ENCODE measurements around the gene ZNF597.

ZNF597 gene

DNA sequence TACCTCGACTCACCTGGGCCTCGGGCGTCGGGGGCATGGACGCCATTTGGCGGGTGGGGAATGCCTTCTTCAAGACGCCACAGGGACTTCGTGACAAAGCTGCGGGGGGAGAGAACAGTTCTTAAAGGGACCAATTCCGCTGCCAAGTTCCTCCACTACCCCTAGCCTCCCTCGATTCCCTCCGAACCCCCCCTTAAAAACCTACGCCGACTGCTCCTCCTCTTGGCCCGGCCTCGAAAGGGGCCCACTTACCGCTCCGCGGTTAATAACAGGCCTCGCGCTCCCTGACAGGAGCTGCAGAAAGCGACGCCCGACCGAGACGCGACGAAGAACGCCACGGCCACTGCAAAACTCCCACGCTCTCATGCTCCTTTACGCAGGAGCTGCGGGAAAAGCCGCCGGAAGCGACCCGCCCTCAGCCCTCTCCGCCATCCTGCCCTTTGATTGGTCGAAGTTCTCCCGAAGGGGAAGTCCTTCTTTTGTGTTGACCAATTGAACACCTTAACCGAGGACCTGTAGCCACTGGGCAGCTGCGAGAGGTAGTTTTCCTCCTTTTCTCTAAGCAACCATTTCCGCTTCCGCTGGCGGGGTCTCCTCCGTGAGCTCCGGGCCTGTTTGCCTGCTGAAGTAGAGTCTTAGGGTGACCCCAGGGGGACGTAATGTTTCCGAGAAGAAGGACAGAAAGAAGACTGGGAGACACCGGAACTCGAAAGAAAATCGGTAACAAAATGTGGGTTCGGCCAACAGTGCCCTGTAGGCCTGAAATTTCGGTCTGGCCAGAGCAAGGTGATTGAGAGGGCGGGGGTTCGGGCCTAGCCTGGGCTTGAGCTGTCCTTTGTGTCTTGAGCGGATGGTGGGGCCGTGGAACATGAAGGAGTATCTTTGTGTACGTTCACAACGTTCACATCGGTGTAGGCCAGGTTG lies at the start of gene ZNF597, which contains the start of gene NAA60:
Gene ZNF597 (minus strand): TSS at position 397 of the 924 bp plus-strand sequence. CDS start 351 bp downstream, at position 46.
Gene NAA60 (plus strand): TSS at position 573 of the 924 bp plus-strand sequence. CDS start 32,548 bp downstream, outside the sequence.
- DNase-seq = peak; percentile 79

- DNase-seq = no peak
Observed at GRCh38 chr16:3492356-3492755, 49.1 kb upstream of the ZNF597 start.

DNA sequence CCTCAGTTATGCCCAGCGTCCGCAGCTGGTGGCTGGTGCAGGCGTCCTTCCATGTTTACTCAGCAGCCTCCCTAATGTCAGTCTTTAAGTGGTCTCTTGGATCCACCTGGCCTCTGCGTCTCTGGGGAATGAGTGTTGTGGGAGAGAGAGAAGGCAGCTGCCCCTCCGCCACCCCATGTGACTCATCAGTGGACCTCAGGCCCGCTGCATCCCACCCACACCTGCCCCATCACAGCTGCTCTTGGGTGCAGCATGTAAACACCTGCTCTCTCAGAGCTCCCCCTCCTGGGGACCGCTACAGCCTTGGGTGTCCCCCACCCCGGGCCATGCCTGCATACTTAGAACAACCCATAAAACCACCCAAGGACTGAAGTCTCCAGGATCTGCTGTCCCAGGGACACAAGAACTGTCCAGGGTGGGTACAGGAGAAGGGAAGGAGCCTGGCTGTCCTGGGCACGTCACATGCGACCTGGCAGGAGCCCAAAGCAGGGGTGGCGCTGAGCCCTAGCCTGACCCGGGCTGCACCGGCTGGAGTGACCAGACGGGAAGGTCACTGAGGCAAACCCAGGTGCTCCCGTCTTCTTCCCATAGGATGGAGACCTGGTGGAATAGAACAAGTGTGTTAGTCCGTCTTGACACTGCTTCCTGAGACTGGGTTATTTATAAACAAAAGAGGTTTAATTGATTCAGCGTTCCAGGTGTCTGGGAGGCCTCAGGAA lies 47.8 kb upstream of the ZNF597 start:
- no peak for DNase-seq

DNA sequence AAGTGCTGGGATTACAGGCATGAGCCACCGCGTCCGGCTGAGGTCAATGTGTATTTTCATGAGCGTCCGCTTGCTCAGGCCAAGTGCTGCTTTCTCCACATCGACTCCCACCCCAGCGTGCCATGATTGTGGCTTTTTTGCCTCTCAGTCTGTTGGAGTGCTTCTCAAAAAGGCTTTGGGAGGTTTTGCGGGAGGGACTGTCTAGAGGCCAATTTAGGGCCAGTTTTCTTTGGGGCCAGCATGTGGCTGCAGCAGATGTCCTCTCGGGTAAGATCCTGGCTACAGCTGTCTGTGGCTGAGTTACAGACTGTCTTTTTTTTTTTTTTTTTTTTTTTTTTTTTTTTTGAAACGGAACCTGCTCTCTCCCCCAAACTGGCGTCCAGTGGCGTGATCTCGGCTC lies 45.5 kb upstream of the ZNF597 start:
- DNase-seq = no peak

- no peak for DNase-seq
Observed at GRCh38 chr16:3487521-3488410, 44.5 kb upstream of the ZNF597 start.

DNA sequence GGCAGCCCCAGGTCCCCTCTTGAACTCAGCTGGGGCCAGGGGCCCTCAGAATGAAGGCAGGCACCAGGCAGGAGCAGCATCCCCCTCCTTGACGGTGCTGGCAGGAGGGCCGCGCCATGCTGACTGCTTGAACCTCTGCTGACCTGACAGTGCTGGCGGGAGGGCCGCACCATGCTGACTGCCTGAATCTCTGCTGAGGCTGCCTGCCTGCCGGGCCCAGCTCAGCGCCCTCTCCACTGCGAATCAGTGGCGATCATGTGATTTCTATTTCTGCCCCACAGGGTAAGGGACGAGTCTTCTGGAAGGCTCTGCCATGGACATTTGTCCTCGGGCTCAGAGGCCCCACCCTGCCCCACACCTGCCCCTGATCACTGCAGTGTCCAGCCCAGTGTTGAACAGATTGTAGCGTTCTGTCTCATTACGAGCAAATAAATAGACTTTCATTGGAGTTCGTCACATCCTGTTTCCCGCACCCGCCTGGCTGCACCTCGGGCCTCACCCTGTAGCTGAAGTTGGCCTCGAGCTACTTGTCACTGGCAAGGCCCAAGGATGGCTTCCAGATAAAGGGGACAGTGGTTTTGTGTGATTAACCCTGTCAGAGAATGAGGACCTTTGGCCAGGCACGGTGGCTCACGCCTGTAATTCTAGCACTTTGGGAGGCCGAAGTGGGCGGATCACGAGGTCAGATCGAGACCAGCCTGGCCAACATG lies 43.4 kb upstream of the ZNF597 start:
- no peak for DNase-seq

GRCh38 chr16:3485821-3486505 lies 42.7 kb upstream of the ZNF597 start:
- no peak for DNase-seq

DNA sequence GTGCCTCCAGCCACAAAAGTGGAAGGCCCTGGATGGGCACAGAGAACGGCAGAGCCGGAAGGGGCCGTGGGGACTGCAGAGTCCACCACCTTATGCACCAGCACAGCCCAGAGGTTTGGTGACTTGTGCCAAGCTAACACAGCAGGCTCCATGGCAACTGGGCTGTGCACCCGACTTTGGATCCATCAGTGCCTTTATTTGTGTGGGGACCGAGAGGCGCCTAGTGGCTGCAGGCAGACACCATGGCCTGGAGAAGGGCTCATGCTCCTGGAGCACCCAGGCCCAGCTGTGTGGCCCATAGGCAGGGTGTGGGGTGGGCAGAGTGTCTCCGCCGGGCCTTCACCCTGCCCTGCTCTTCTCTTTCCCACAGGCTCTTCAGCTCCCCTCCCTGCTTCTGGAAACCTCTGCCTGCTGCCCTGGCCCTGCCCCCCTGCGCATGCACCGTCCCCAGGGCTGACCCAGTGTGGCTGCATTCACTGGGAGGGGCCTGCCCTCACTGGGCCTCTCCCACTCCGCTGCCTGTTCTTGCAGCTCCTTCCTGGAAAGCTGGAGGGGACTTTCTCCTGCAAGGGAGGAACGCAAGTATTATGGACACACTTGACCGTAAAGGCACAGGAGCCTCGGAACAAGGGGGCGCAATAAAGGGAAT lies 41.9 kb upstream of the ZNF597 start:
- DNase-seq = no peak

DNA sequence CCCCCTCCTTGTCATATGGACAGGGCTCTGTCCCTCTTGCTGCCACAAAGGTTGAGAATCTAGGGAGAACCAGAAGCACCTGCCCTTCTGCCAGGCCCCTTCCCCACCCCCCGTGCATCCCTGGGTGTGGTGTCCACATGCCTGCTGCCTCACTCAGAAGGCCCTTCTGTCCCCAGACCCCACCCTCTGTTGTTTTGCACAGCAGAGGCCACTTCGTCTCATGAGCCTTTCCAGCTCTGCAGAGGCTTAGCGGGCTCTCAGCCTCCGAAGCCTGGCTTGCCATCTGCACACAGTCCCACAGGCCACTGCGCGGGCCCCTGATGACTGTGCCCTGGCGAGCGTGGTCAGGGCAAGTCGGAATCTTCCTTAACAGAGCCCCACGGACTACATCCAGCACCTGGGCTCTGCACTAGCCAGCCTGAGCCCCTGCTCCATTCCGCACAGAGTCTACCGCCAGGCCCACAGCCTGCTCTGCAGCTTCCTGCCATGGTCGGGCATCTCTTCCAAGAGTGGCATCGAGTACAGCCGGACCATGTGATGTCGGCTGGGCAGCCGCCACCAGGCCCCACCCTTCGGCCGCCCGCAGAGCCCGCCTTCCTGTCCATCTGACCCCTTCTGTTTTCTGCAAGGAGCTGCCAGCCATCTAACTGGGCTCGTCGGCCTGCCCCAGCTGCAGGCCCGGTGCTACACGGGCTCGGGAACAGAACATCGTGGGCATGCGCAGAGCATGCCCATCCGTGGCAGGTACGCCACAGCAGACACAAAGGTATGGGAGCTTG lies 41.2 kb upstream of the ZNF597 start:
- no peak for DNase-seq

- no peak for DNase-seq
Observed at GRCh38 chr16:3482659-3483241, 39.4 kb upstream of the ZNF597 start.

DNA sequence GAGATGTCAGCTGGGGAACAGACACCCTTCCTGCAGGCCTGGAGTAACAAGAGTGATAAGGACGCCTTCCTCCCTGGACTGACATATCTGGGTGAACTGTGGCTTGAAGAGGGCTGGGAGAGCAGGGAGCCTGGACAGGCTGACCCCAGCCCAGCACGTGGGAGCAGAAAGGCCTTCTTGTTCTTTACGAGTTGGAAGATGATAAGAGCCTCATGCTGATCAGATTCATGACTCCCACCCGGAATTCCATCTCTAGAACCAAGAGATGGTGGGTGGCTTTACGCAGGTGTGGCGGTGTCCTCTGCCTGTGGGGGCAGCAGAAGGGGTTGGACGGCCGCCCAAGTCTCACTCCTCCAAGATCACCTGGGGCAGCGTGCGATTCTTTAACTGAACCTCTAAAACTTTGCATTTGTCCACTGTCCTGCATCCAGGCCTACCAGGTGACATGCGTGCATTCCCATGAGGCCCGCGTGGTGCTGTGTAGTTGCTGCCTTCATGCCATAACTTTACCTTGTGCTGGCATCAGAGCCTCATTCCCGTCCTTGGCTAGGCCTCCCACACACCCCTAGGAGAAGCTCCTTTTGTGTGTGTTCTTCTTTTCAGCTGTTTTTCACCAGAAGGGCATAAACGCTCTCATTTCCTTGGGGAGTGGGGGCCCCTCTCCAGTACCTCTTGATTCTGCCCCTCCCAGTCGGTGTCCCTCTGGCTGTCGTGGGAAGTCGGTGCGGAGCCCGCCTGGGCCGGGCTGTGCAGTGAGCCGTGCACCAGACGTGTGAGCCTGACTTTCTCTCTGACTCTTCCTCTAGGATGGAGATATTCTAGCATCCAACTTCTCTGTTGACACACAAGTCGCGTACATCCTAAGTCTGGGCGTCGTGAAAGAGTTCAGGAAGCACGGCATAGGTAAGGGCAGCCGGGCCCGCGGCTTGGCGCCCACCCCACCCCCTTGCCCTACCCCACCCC lies 38.7 kb upstream of the ZNF597 start:
- no peak for DNase-seq

DNA sequence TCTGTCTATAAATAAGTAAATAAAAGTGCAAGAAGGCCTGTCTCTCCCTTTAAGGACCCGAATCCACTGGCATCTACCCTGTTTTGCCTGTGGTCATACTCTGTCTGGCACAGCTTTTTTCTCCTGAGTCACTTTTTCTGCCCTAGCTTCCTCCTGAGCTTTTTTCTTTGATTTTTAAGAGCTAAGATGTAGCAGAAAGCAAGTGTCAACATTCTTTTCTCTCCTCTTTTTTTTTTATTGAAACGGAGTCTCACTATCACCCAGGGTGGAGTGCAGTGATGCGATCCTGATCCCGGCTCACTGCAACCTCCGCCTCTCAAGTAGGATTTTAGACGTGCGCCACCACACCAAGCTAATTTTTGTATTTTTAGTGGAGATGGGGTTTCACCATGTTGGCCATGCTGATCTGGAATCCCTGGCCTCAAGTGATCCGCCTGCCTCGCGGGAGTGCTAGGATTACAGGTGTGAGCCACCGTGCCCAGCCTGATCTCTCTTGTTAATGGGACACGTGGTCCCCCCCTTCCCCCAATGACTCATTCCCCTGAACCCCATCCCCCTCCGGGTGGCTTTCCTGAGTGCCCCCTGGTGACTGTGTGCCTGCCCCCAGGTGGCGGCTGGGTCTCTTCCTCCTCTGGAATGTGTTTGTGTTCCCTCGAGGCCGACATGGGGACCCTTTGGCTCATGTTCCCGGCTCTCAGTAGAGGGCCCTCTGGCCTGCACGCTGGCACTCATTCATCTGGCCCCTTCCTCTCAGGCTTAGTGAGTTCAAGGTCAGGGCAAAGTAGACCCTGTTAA lies 37.8 kb upstream of the ZNF597 start:
- DNase-seq = no peak

DNA sequence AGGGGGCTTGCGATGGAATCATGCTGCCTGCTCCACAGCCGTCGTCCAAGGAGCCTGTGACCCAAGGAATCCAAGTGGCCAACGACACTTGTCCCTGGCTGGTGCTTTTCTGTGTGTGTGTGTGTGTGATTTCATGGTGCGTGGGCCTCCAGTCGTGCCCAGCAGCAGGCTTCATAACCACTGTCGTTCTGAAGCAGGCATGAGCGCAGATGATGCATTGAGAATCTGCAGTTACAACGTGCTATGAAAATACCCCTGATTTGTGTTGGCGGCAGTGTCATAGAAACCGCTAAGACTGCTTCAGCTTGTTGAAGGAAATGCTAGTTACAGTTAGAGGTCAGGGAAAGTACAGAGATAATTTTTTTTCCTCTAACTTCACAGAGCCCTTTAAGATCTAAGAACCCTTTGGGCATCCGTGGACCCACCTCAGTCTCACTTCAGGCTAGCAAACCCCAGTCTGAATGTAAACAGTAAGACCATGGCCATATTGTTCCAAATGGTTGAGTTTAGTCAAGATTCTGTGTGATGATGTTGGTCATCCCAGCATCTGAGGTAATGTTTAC lies 36.4 kb upstream of the ZNF597 start:
- DNase-seq = no peak

DNA sequence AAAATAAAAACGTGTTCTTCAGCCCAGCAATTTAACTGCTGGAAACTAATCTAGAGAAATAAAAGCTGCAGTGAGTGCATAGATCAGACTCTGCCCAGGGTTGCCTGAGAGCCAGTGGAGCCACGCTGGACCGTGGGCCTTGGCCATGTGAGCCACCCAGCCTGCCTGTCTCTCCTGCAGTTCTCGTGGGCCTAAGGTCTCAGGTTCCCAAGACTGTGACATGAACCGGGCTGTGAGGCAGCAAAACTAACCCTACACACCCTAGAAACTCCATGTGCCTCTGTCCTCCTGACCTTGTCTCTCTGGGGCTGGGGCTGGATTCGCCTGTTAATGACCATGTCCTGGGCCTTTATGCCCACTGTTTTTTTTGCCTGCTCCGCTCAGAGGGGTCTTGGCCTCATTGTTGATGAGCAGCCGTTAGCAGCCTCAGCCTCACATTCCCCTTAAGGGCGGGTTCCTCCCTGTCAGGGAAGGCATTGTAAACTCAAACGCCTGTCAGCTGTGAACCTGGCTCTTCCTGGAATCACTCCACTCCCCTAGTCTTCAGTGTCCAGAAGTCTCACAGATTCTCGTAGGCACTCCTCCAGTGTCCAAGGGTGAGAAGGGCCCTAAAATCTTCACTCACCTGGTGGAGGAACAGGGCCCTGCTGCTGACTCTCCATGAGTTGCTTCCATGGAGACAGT lies 35.1 kb upstream of the ZNF597 start:
- no peak for DNase-seq

- DNase-seq = no peak
Observed at GRCh38 chr16:3476409-3476808, 33.1 kb upstream of the ZNF597 start.

GRCh38 chr16:3475604-3476375 lies 32.5 kb upstream of the ZNF597 start:
- DNase-seq = no peak
